Transverse colon (tissue), 3 donors: ENCODE measurements around the gene AFAP1L1.

Experiments used
- CTCF ChIP-seq, 5 experiments: fragments of 200-600 bp in 3 of 5; fragments of 450-650 bp in 2 of 5; sonication (generic) in 3 of 5; IDR thresholded peaks; 1 replicate in 2 of 5; 2 replicates in 3 of 5; pipeline ENCODE4 v1.5.1; 2016 to 2017; ENCODE audit warnings: antibody characterized with exemption in 5 of 5, inconsistent platforms in 3 of 5, mild to moderate bottlenecking in 2 of 5, moderate library complexity in 1 of 5
- POLR2A ChIP-seq: fragments of 450-650 bp; IDR thresholded peaks from one replicate; pipeline ENCODE4 v1.6.1; 2016; ENCODE audit warnings: antibody characterized with exemption, mild to moderate bottlenecking, moderate library complexity

- TF ChIP-seq POLR2A: no peak
- peak; percentile 28 to 53 (median 48) for TF ChIP-seq CTCF (IDR thresholded peaks at IDR 0.05)
These were observed 7.1 kb upstream of the AFAP1L1 start for GRCh38 chr5:149264439-149265067.
